EH (cell line): ENCODE measurements around the gene ZC3H10.
"Not testable (repeated sequence)": the region's sequence is repeated elsewhere in the genome, so short reads cannot be mapped to it uniquely, and the experiment has no call there.

Experiments used
- DNase-seq: peaks from one replicate; pipeline ENCODE4 v3.0.0-alpha.2; 2015; ENCODE audit warnings: low read depth

ZC3H10 gene

DNA sequence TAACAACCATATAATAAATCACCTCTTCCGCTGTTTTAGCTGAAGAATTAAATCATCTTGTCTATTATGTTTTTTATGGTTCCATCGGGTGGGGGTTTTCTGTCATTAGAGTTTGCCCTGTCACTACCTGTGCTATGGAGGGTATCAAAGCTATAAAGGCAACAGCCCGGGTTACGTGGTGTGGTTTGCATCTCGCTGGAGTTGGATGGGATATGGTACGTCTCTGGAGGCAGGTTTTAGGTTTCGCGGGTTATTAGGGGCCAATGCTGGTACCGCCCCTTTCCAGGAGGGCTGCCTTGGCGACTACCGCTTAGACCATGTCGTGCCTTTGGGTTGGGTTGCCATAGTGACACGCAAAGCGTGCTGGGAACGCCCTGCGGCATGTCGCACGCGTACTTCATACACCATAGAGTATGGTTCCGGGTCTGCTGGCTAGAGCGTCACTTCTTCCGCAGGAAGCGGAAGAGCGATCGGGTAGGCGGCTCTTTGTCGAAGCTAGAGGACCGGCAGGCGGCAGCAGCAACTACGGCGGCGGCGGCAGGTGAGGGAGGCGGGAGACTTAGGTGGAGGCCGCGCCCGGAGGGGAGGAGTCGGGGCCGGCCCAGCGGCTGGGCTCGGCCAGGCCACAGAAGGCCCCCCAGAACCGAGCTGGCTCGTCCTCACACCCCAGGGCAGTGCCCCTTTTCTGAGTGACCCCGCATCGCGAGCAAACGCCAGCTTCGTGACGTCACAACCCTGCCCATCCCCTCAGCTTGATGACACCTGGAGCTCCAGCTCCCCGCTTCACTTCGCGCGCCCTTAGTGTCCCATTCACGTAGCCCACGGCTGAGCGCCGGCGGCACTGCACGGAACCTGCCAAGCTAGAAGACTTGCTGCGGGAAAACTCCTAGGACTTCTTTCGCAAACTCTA lies at the start of gene ZC3H10:
Gene ZC3H10 (plus strand): TSS at position 489 of the 910 bp plus-strand sequence. CDS start 2,297 bp downstream, outside the sequence.
- DNase-seq: peak; percentile 99

DNA sequence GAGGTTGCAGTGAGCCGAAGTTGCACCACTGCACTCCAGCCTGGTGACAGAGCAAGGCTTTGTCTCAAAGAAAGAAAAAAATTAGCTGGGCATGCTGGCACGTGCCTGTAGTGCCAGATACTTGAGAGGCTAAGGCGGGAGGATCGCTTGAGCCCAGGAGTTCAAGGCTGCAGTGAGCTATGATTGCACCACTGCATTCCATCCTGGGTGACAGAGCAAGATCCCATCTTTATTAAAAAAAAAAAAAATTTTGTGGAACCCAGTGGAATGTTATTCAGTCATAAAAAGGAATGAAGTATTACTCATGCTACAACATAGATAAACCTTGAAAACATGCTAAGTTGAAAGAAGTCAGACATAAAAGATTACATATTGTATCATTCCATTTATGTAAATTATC lies 46.4 kb upstream of the ZC3H10 start:
- DNase-seq: peak; percentile 84

- peak; percentile 20 for DNase-seq
Observed at GRCh38 chr12:56074396-56074795, 43.7 kb upstream of the ZC3H10 start.

DNA sequence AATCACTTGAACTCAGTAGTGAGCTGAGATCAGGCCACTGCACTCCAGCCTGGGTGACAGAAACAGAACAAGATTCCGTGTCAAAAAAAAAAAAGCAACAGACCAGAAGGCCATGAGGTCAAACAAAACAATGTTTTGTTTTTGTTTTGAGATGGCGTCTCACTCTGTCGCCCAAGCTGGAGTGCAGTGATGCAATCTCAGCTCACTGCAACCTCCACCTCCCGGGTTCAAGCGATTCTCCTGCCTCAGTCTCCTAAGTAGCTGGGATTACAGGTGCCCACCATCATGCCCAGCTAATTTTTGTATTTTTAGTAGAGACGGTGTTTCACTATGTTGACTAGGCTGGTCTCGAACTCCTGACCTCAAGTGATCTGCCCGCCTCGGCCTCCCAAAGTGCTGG lies 40.1 kb upstream of the ZC3H10 start:
- DNase-seq: not testable (repeated sequence)

- no peak for DNase-seq
Observed at GRCh38 chr12:56078427-56078826, 39.6 kb upstream of the ZC3H10 start.

DNA sequence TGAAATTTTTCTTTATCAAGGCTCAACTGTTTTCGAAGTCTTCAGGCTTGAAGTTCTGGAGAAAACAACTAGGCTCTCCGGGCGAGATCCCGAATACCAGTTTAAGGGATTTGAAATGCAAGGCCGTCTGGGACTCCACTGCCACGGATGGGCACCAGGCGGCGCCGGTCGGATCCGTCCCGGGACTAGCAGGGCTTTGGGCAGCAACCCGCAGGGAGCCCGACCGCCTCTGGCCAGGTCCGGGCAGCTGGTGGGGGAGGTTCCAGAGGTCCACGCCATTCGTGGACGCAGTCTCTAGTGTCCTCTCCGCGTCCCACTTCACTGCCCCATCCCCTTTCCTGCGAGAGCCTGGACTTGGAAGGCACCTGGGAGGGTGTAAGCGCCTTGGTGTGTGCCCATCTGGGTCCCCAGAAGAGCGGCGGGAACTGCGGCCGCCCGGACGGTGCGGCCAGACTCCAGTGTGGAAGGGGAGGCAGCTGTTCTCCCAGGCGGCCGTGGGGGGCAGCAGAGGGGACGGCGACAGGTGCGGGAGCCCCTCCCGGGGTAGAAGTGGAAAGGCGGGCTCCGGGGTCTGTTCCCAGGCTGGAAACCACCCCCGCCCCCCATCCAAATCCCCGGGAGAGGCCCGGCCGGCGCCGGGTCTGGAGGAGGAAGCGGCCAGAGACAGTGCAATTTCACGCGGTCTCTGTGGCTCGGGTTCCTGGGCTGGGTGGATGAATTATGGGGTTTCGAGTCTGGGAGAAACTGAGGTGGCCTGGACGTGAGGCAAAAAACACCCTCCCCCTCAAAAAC lies 38.9 kb upstream of the ZC3H10 start:
- peak; percentile 84 for DNase-seq

- peak; percentile 88 for DNase-seq
Observed at GRCh38 chr12:56079723-56080555, 38.1 kb upstream of the ZC3H10 start, which contains the start of gene ERBB3. TSS of gene ERBB3 (plus strand) at chr12:56080165. CDS start at chr12:56080301, 136 bp downstream.

DNA sequence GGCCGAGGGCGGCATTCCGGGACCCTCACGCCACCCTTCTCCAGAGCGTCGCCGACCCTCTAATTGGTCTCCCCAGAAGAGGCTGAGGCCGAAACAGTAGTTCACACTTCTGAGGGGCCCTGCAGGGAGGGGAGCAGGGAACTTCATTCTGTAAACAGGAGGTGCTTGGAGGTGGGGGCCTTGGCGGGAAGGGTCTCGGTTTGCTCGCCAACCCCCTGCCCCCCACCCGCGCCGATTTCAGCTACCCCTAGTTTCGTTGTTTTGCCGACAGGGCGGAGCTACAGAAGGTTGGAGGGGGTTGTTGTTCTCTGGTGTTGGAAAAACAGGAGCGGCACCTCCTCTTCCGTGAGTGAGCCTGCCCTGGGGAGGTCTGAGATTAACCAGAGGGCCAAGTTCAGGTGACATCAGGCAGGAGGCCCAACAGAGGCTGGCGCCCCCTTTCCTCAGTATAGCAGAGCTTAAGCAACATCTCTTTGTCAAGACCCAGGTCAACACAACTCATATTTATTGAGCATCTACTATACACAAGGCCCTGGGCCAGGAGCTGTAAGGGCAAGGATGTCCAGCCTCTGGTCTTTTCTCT lies 37.4 kb upstream of the ZC3H10 start:
- DNase-seq: no peak

DNA sequence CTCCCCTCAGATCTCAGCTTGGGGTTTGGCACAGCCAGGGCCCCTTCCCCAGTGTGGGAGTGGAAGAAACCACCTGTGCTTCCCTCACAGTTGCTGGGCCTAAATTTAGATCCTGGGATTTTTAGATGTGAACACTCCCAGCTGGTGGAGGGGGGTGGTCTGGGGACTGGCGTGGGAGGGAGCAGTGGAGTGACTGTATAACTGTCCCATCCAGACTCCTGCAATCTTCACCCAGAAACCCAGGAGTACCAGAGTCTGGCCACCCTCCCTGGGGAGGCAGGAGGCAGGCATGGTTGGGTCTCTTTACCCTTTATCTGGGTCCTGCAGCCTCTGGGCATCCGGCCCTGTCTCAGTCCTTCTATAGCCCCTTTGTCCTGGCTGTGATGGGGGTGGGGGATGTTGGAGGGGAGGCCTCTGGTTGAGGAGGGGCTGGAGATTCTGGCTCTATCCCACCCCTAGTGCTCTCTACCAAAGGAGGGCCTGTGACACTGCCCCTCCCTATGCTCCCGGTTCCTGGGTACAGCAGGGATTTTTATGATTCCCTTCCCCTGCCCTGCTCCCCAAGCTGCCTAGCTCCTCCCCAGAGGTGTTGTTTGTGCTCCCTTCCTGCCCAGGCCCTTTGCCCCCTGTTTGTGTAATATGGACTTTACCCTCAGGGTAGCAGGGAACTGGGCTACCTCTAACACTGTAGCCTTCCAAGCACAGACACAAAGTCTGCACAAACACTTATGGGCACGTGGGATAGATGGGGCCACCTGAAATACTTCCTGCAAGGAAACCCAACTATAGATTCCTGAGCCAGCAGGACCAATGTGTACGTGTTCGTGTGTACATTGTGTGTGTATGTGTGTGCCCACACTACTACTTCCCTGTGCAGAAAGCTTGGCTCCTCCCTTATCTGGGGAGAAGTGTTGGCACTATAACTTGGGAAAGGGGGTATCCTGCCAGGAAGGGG lies 36.4 kb upstream of the ZC3H10 start:
- no peak for DNase-seq

- no peak for DNase-seq
Observed at GRCh38 chr12:56082382-56082781, 35.7 kb upstream of the ZC3H10 start.

- DNase-seq: no peak
Observed at GRCh38 chr12:56082967-56083366, 35.1 kb upstream of the ZC3H10 start.

- peak; percentile 20 for DNase-seq
Observed at GRCh38 chr12:56084958-56085543, 33.0 kb upstream of the ZC3H10 start.

DNA sequence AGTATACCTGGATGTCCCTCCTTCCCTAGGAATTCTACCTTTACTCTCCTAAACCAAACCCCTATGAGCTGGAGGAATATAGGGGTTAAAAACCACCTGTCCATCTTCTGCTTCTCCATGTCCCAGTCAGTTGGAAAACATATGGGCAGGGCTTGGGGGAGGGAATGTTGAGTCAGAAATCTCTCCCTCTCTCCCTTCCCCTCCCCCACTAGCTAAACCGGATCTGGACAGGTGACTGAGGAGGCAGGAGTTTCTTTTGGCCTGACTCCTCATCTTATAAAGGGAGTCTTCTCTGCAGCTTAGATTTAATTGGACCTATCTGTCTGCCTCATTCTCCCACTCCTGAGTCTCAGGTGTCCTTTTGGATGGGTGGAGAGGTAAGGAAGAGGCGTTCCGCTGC lies 32.0 kb upstream of the ZC3H10 start:
- DNase-seq: no peak

GRCh38 chr12:56086608-56087007 lies 31.5 kb upstream of the ZC3H10 start:
- no peak for DNase-seq

DNA sequence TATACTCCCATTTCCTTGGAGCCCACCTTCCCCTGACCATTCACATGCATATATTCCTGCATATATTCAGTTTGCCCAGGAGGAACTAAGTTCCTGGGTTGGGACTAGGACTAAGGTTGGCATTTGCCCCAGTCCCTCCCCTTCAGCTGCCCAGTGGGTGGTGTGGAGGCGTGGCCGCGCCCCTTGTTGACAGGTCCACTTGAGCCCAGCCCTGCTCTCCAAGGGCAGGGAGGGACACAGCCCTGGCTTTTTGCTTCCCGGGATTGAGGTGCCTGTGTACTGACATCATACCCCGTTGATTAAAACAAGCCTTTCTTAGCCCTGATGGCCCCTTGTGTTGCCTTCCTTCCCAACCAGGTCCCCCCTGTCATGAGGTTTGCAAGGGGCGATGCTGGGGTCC lies 30.8 kb upstream of the ZC3H10 start:
- no peak for DNase-seq

GRCh38 chr12:56097738-56098137 lies 20.3 kb upstream of the ZC3H10 start:
- no peak for DNase-seq

GRCh38 chr12:56098592-56098991 lies 19.5 kb upstream of the ZC3H10 start:
- no peak for DNase-seq

- DNase-seq: no peak
Observed at GRCh38 chr12:56099787-56100186, 18.3 kb upstream of the ZC3H10 start.

GRCh38 chr12:56101045-56101444 lies 17.0 kb upstream of the ZC3H10 start:
- DNase-seq: no peak

- no peak for DNase-seq
Observed at GRCh38 chr12:56102683-56103065, 15.4 kb upstream of the ZC3H10 start.
